Activated CD4-positive, alpha-beta memory T cell treated with anti-CD3 and anti-CD28 coated beads for 36 hours (primary cell): ENCODE measurements around the gene UBAP1. TPM values are rescaled to one million over a fixed set of nuclear protein-coding genes. Genes with fewer than 3 reads are reported as not detected.

Experiments
- CTCF ChIA-PET: fragments of 350-600 bp; sonication (Branson Sonifier 250); formaldehyde crosslinking; loops from one replicate; lab custom pipeline; 2021; ENCODE audit warnings: antibody characterized with exemption, inconsistent platforms; lab: Charles Lee
- POLR2A ChIA-PET: fragments of 350-600 bp; sonication (Branson Sonifier 250); formaldehyde crosslinking; loops from one replicate; lab custom pipeline; 2021; ENCODE audit warnings: antibody characterized with exemption; lab: Charles Lee
- DNase-seq: peaks from one replicate; pipeline ENCODE4 v3.0.0-alpha.2; 2020
- H3K27ac Mint-ChIP-seq: one replicate; pipeline ENCODE4 v1.8.0; 2021; ENCODE audit warnings: mixed read lengths
- H3K27me3 Mint-ChIP-seq: one replicate; pipeline ENCODE4 v1.8.0; 2021; ENCODE audit warnings: mixed read lengths
- H3K36me3 Mint-ChIP-seq: one replicate; pipeline ENCODE4 v1.8.0; 2021; ENCODE audit warnings: mixed read lengths
- H3K4me1 Mint-ChIP-seq: one replicate; pipeline ENCODE4 v1.8.0; 2021; ENCODE audit warnings: low read depth, mixed read lengths
- H3K4me3 Mint-ChIP-seq: one replicate; pipeline ENCODE4 v1.8.0; 2021; ENCODE audit warnings: mild to moderate bottlenecking, mixed read lengths
- H3K9me3 Mint-ChIP-seq: one replicate; pipeline ENCODE4 v1.8.0; 2021; ENCODE audit warnings: mixed read lengths
- intact Hi-C: fragments of 100-400 bp; cut with micrococcal nuclease; formaldehyde crosslinking; loops from one replicate; pipeline ENCODE4 v1.15.1; 2023
- total RNA-seq, 2 experiments: library from RNA; stranded (reverse); gene quantifications; one replicate each; pipeline ENCODE4 v1.2.3, GENCODE V29; 2021

Gene UBAP1
- total RNA-seq, 2 experiments from 2014 or later, result 30.5 to 32.0 TPM

GRCh38 chr9:34157898-34158297, 20.9 kb upstream of the UBAP1 start:
- H3K27me3 Mint-ChIP-seq, result no peaks in the 10 kb centered on the region
- ChIA-PET POLR2A (no interaction called here), CTCF (no interaction called here)
- H3K9me3 Mint-ChIP-seq, result no peaks in the 10 kb centered on the region
- H3K36me3 Mint-ChIP-seq, result no peaks in the 10 kb centered on the region
- intact Hi-C loops, result no loop called here
- no peak overlapping the region for H3K4me3 Mint-ChIP-seq
- DNase-seq, result no peak
- no peak overlapping the region for H3K27ac Mint-ChIP-seq
- no peaks in the 10 kb centered on the region for H3K4me1 Mint-ChIP-seq

GRCh38 chr9:34158362-34158869, 20.4 kb upstream of the UBAP1 start:
- ChIA-PET POLR2A (interaction anchor here (0.6 kb wide), 1 partner anchor 100 kb away, joined by 3 read pairs; no protein-coding TSS in a partner anchor), CTCF (no interaction called here)
- H3K9me3 Mint-ChIP-seq, result no peaks in the 10 kb centered on the region
- no peak overlapping the region for H3K4me3 Mint-ChIP-seq
- no peak for DNase-seq
- H3K36me3 Mint-ChIP-seq, result no peaks in the 10 kb centered on the region
- H3K27ac Mint-ChIP-seq, result no peak overlapping the region
- H3K27me3 Mint-ChIP-seq, result no peaks in the 10 kb centered on the region
- intact Hi-C loops, result no loop called here
- no peaks in the 10 kb centered on the region for H3K4me1 Mint-ChIP-seq

GRCh38 chr9:34163434-34163833, 15.4 kb upstream of the UBAP1 start:
- CTCF ChIA-PET, result interaction anchor here (1.5 kb wide), 1 partner anchor 89 kb away, joined by 3 read pairs; no protein-coding TSS in a partner anchor
- no peaks in the 10 kb centered on the region for H3K27me3 Mint-ChIP-seq
- no peak for DNase-seq
- intact Hi-C loops, result no loop called here
- H3K9me3 Mint-ChIP-seq, result no peaks in the 10 kb centered on the region
- H3K4me3 Mint-ChIP-seq, result no peak overlapping the region
- H3K27ac Mint-ChIP-seq, result no peak overlapping the region
- H3K4me1 Mint-ChIP-seq, result no peaks in the 10 kb centered on the region
- no peaks in the 10 kb centered on the region for H3K36me3 Mint-ChIP-seq
- POLR2A ChIA-PET, result no interaction called here

GRCh38 chr9:34169125-34169524, 9.7 kb upstream of the UBAP1 start:
- H3K36me3 Mint-ChIP-seq, result no peaks in the 10 kb centered on the region
- CTCF ChIA-PET, result no interaction called here
- intact Hi-C loops, result no loop called here

GRCh38 chr9:34170237-34170991, 8.4 kb upstream of the UBAP1 start:
- H3K9me3 Mint-ChIP-seq, result no peaks in the 10 kb centered on the region
- ChIA-PET POLR2A (no interaction called here), CTCF (no interaction called here)
- peaks cover 3% of the 10 kb centered on the region for H3K4me1 Mint-ChIP-seq
- no peak overlapping the region for H3K4me3 Mint-ChIP-seq
- intact Hi-C loops, result no loop called here
- H3K36me3 Mint-ChIP-seq, result no peaks in the 10 kb centered on the region
- DNase-seq, result no peak
- H3K27ac Mint-ChIP-seq, result no peak overlapping the region
- H3K27me3 Mint-ChIP-seq, result no peaks in the 10 kb centered on the region

More at GRCh38 chr9:34169125-34169524, 9.7 kb upstream of the UBAP1 start:
- H3K27ac Mint-ChIP-seq, result no peak overlapping the region
- no peak overlapping the region for H3K4me3 Mint-ChIP-seq
- peaks cover 3% of the 10 kb centered on the region for H3K4me1 Mint-ChIP-seq
- no peak for DNase-seq
- no peaks in the 10 kb centered on the region for H3K27me3 Mint-ChIP-seq
- no peaks in the 10 kb centered on the region for H3K9me3 Mint-ChIP-seq
- POLR2A ChIA-PET, result no interaction called here

- Mint-ChIP-seq H3K27me3 (no peaks in the 10 kb centered on the region), H3K9me3 (no peaks in the 10 kb centered on the region), H3K4me1 (peaks cover 7% of the 10 kb centered on the region), H3K27ac (peak overlapping the region; percentile 51), H3K36me3 (no peaks in the 10 kb centered on the region), H3K4me3 (peak overlapping the region; percentile 26)
- DNase-seq, result peak; percentile 47
- ChIA-PET POLR2A (interaction anchor here (0.7 kb wide), 1 partner anchor 120 kb away, joined by 3 read pairs; no protein-coding TSS in a partner anchor), CTCF (no interaction called here)
- intact Hi-C loops, result no loop called here
These were observed 6.9 kb upstream of the UBAP1 start for GRCh38 chr9:34171753-34172535.

GRCh38 chr9:34176089-34176488, 2.8 kb upstream of the UBAP1 start:
- POLR2A ChIA-PET, result no interaction called here
- no peak for DNase-seq
- Mint-ChIP-seq H3K9me3 (no peaks in the 10 kb centered on the region), H3K4me3 (no peak overlapping the region), H3K27me3 (no peaks in the 10 kb centered on the region), H3K4me1 (peaks cover 15% of the 10 kb centered on the region), H3K36me3 (peaks cover 5% of the 10 kb centered on the region), H3K27ac (no peak overlapping the region)
- CTCF ChIA-PET, result interaction anchor here (0.6 kb wide), 1 partner anchor 17 kb away, joined by 3 read pairs; no protein-coding TSS in a partner anchor
- intact Hi-C loops, result no loop called here

GRCh38 chr9:34177593-34178435, 1.0 kb upstream of the UBAP1 start:
- H3K36me3 Mint-ChIP-seq, result peaks cover 5% of the 10 kb centered on the region
- no peak for DNase-seq
- peak overlapping the region; percentile 90 for H3K4me3 Mint-ChIP-seq
- H3K27ac Mint-ChIP-seq, result peak overlapping the region; percentile 96
- ChIA-PET CTCF (interaction anchor here (3.1 kb wide), 1 partner anchor 74 kb away, joined by 19 read pairs; no protein-coding TSS in a partner anchor), POLR2A (interaction anchor here (0.6 to 1.9 kb wide), 10 partner anchors 15 to 265 kb away, joined by 3 to 16 read pairs (median 4); partner anchors contain the start of gene UBAP2)
- peaks cover 12% of the 10 kb centered on the region for H3K4me1 Mint-ChIP-seq
- no peaks in the 10 kb centered on the region for H3K9me3 Mint-ChIP-seq
- no peaks in the 10 kb centered on the region for H3K27me3 Mint-ChIP-seq
- intact Hi-C loops, result loop anchor here (1.0 to 2.0 kb wide), 5 partner anchors 8 to 361 kb away; partner anchors contain the start of genes KIF24, NUDT2 and UBE2R2

GRCh38 chr9:34179213-34180136, 632 bp downstream of the UBAP1 start:
- intact Hi-C loops, result loop anchor here (1.0 to 2.0 kb wide), 5 partner anchors 53 to 363 kb away; partner anchors contain the start of genes DCAF12, KIF24, NUDT2 and UBAP2
- ChIA-PET POLR2A (interaction anchor here (0.8 to 1.9 kb wide), 10 partner anchors 14 to 267 kb away, joined by 3 to 16 read pairs (median 4); partner anchors contain the start of gene UBAP2), CTCF (interaction anchor here (0.7 to 3.1 kb wide), 3 partner anchors 12 to 73 kb away, joined by 3 to 19 read pairs (median 3); no protein-coding TSS in a partner anchor)
- peaks cover 12% of the 10 kb centered on the region for H3K4me1 Mint-ChIP-seq
- peak overlapping the region; percentile 96 for H3K27ac Mint-ChIP-seq
- no peak for DNase-seq
- peak overlapping the region; percentile 90 for H3K4me3 Mint-ChIP-seq
- H3K36me3 Mint-ChIP-seq, result peaks cover 11% of the 10 kb centered on the region
- H3K9me3 Mint-ChIP-seq, result no peaks in the 10 kb centered on the region
- H3K27me3 Mint-ChIP-seq, result no peaks in the 10 kb centered on the region

- H3K36me3 Mint-ChIP-seq, result peaks cover 7% of the 10 kb centered on the region
- ChIA-PET CTCF (no interaction called here), POLR2A (no interaction called here)
- DNase-seq, result peak; percentile 27
- no peaks in the 10 kb centered on the region for H3K27me3 Mint-ChIP-seq
- H3K27ac Mint-ChIP-seq, result peak overlapping the region; percentile 23
- H3K4me1 Mint-ChIP-seq, result peaks cover 31% of the 10 kb centered on the region
- H3K4me3 Mint-ChIP-seq, result no peak overlapping the region
- no peaks in the 10 kb centered on the region for H3K9me3 Mint-ChIP-seq
- intact Hi-C loops, result loop anchor here (1.0 kb wide), 1 partner anchor 8 kb away; no protein-coding TSS in a partner anchor
These were observed 7.1 kb downstream of the UBAP1 start for GRCh38 chr9:34185778-34186551.
